Measurements from ENCODE around the gene ABCF3.

DNA sequence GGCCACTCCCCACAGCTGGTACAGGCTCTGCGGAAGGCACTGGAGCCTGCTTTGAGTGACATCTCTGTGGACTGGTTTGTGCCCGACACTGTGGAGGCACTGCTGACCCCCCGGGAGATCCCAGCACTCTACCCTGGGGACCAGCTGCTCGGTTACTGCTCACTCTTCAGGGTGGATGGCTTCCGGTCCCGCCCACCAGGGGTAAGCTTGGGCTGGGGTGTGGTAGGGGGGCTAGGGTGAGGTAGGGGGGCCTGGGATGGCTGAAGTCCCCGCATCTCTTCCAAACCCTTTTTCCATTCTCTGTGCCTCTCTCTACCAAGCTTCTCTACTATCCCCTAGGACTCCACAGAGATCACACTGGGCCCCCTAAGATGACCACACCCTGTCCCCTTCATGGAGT is 51.2 kb downstream of the ABCF3 start:
- TF ChIP-seq ESRRA (CRISPR knock-in tag; IDR thresholded peaks at IDR 0.05; ENCODE audit: borderline replicate concordance) (no peak), SOX15 (CRISPR knock-in tag; IDR thresholded peaks at IDR 0.05) (no peak), CREB1 (CRISPR knock-in tag; IDR thresholded peaks at IDR 0.05) (no peak)
- TF ChIP-seq, protein P1, sequence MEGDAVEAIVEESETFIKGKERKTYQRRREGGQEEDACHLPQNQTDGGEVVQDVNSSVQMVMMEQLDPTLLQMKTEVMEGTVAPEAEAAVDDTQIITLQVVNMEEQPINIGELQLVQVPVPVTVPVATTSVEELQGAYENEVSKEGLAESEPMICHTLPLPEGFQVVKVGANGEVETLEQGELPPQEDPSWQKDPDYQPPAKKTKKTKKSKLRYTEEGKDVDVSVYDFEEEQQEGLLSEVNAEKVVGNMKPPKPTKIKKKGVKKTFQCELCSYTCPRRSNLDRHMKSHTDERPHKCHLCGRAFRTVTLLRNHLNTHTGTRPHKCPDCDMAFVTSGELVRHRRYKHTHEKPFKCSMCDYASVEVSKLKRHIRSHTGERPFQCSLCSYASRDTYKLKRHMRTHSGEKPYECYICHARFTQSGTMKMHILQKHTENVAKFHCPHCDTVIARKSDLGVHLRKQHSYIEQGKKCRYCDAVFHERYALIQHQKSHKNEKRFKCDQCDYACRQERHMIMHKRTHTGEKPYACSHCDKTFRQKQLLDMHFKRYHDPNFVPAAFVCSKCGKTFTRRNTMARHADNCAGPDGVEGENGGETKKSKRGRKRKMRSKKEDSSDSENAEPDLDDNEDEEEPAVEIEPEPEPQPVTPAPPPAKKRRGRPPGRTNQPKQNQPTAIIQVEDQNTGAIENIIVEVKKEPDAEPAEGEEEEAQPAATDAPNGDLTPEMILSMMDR (IDR thresholded peaks at IDR 0.05): no peak
- TF ChIP-seq, protein P2, sequence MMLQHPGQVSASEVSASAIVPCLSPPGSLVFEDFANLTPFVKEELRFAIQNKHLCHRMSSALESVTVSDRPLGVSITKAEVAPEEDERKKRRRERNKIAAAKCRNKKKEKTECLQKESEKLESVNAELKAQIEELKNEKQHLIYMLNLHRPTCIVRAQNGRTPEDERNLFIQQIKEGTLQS (CRISPR knock-in tag; conservative IDR thresholded peaks at IDR 0.05): no peak
- TF ChIP-seq, protein P3, sequence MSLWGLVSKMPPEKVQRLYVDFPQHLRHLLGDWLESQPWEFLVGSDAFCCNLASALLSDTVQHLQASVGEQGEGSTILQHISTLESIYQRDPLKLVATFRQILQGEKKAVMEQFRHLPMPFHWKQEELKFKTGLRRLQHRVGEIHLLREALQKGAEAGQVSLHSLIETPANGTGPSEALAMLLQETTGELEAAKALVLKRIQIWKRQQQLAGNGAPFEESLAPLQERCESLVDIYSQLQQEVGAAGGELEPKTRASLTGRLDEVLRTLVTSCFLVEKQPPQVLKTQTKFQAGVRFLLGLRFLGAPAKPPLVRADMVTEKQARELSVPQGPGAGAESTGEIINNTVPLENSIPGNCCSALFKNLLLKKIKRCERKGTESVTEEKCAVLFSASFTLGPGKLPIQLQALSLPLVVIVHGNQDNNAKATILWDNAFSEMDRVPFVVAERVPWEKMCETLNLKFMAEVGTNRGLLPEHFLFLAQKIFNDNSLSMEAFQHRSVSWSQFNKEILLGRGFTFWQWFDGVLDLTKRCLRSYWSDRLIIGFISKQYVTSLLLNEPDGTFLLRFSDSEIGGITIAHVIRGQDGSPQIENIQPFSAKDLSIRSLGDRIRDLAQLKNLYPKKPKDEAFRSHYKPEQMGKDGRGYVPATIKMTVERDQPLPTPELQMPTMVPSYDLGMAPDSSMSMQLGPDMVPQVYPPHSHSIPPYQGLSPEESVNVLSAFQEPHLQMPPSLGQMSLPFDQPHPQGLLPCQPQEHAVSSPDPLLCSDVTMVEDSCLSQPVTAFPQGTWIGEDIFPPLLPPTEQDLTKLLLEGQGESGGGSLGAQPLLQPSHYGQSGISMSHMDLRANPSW (CRISPR knock-in tag; conservative IDR thresholded peaks at IDR 0.05; ENCODE audit: low read depth): no peak
- TF ChIP-seq, protein P4, sequence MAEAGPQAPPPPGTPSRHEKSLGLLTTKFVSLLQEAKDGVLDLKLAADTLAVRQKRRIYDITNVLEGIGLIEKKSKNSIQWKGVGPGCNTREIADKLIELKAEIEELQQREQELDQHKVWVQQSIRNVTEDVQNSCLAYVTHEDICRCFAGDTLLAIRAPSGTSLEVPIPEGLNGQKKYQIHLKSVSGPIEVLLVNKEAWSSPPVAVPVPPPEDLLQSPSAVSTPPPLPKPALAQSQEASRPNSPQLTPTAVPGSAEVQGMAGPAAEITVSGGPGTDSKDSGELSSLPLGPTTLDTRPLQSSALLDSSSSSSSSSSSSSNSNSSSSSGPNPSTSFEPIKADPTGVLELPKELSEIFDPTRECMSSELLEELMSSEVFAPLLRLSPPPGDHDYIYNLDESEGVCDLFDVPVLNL (CRISPR knock-in tag; IDR thresholded peaks at IDR 0.05; ENCODE audit: borderline replicate concordance, low read depth): no peak
- TF ChIP-seq, protein P5, sequence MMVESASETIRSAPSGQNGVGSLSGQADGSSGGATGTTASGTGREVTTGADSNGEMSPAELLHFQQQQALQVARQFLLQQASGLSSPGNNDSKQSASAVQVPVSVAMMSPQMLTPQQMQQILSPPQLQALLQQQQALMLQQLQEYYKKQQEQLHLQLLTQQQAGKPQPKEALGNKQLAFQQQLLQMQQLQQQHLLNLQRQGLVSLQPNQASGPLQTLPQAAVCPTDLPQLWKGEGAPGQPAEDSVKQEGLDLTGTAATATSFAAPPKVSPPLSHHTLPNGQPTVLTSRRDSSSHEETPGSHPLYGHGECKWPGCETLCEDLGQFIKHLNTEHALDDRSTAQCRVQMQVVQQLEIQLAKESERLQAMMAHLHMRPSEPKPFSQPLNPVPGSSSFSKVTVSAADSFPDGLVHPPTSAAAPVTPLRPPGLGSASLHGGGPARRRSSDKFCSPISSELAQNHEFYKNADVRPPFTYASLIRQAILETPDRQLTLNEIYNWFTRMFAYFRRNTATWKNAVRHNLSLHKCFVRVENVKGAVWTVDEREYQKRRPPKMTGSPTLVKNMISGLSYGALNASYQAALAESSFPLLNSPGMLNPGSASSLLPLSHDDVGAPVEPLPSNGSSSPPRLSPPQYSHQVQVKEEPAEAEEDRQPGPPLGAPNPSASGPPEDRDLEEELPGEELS (CRISPR knock-in tag; IDR thresholded peaks at IDR 0.05): no peak

All from WTC11 (cell line).